Fibroblast of skin of back (primary cell): ENCODE measurements around the gene MSRB1.

Experiments used
- DNase-seq: peaks from one replicate; pipeline ENCODE4 v3.0.0-alpha.2; 2013

The MSRB1 gene

GRCh38 chr16:1895949-1896675 is 46.9 kb downstream of the MSRB1 start:
- DNase-seq = no peak

GRCh38 chr16:1895068-1895467 is 47.9 kb downstream of the MSRB1 start:
- no peak for DNase-seq

- no peak for DNase-seq
These were observed 52.3 kb downstream of the MSRB1 start for GRCh38 chr16:1890708-1891050.

GRCh38 chr16:1890024-1890707 is 52.8 kb downstream of the MSRB1 start:
- DNase-seq = no peak
